BJ (cell line): ENCODE results near the gene TPPP3. TPM values are rescaled to one million over a fixed set of nuclear protein-coding genes. Genes with fewer than 3 reads are reported as not detected.

Experiments used
- CTCF ChIA-PET: fragments of 350-600 bp; formaldehyde crosslinking; extraction: SDS; loops from one replicate; lab custom pipeline; 2021; ENCODE audit warnings: antibody characterized with exemption, inconsistent platforms; lab: Yijun Ruan, JAX
- POLR2A ChIA-PET: fragments of 300-600 bp; sonication (Branson Sonifier 250); formaldehyde crosslinking; extraction: SDS; loops from one replicate; lab custom pipeline; 2021; ENCODE audit warnings: antibody characterized with exemption; lab: Charles Lee
- DNase-seq: peaks from one replicate; pipeline ENCODE4 v3.0.0-alpha.2; 2011; ENCODE audit warnings: low read depth
- H3K27me3 ChIP-seq: 2 replicates; pipeline ENCODE4 v1.6.0; 2011; ENCODE audit warnings: low read length; ENCODE audit not compliant: control insufficient read depth, insufficient read depth
- H3K36me3 ChIP-seq: 2 replicates; pipeline ENCODE4 v1.5.1; 2011; ENCODE audit warnings: low read length; ENCODE audit not compliant: control insufficient read depth, insufficient read depth
- H3K4me3 ChIP-seq: 2 replicates; pipeline ENCODE4 v1.5.1; 2011; ENCODE audit warnings: low read depth, mild to moderate bottlenecking, control low read depth, low read length
- CTCF ChIP-seq: IDR thresholded peaks from 2 replicates; pipeline ENCODE4 v1.5.1; 2011; ENCODE audit warnings: low read depth, mild to moderate bottlenecking, control low read depth, inconsistent platforms, low read length, moderate library complexity; ENCODE audit not compliant: insufficient read depth
- polyA plus RNA-seq: library from polyadenylated mRNA; depleted of rRNA; stranded (reverse); fragments of >200 nt; gene quantifications from 2 replicates; pipeline ENCODE4 v1.2.3, GENCODE V29; 2011

The TPPP3 gene
- polyA plus RNA-seq, 1 experiment = 0.64 TPM

DNA sequence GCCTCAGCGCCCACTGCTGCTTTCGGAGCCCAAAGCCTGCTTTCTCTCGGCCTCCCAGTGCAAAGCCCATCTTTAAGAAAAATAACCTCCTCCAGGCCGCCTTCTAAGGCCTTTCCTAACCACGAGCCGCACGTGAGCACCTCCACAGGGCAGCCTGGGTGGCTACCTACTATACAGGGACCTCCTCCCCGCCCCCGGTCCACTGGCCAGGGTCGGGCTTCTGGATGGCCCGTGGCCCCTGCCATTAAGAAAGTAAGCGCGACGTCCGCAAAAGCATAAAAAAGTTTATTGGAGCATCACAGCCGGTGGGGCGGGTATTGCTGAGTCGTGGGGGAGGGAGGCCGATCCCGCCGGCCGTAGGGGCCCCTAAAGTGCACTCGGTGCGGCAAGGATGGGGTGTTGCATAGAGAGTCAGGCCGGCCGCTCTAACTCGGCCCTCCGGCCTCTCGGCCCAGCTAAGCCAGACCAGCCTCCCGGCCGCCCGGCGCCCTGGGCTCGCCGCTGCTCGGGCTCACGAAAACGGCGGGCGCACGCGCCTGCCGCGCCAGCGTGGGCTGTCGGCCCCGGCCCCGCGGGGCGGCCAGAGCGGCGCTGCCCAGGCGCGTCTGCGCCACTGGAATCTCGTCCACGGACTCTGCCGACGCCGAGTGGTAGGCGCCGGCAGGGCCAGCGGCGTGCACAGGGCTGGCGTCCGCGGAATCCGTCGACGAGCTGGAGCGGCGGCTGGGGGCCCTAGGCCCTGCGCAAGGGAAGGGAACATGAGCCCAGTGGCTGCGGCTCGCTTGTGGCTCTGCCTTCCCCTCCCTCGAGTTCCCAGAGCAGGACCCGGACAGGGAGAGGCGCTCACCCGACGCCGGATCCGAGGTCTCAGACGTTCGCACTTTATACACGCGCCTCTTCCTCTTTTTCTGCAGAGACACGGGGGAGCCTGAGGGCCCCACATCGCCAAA lies 1.1 kb upstream of the TPPP3 start:
- no peak for DNase-seq
- Histone ChIP-seq H3K4me3 (no peak overlapping the region), H3K27me3 (peaks cover 6% of the 10 kb centered on the region), H3K36me3 (no peaks in the 10 kb centered on the region)
- no peak for TF ChIP-seq CTCF
- POLR2A ChIA-PET = no interaction called here
- CTCF ChIA-PET = interaction anchor here (0.6 to 2.0 kb wide), 8 partner anchors 11 to 134 kb away, joined by 3 to 13 read pairs (median 4); no protein-coding TSS in a partner anchor

DNA sequence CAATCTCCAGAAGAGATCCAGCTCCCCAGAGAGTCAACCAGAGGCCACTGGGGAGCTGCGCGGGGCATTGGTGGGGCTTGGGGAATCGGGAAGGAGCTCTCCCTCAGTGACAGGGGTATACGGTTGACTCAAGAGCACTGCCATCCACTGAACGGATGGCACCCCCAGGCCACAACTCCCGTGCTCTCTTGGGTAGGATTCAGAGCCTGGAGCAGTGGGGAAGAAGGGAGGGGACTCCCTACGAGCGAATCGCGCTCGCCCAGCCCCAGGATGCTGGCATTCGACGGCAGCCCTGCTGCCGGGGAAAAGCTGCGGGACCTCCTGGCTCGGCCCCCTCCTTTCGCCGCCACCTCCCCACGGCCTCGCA lies 473 bp upstream of the TPPP3 start:
- no peaks in the 10 kb centered on the region for H3K36me3 ChIP-seq
- peak overlapping the region; percentile 31 for H3K4me3 ChIP-seq
- TF ChIP-seq CTCF = no peak
- POLR2A ChIA-PET = no interaction called here
- H3K27me3 ChIP-seq = peaks cover 6% of the 10 kb centered on the region
- CTCF ChIA-PET = interaction anchor here (0.6 to 2.0 kb wide), 10 partner anchors 12 to 133 kb away, joined by 3 to 13 read pairs (median 4); partner anchors contain the start of gene ZDHHC1
- DNase-seq = no peak

DNA sequence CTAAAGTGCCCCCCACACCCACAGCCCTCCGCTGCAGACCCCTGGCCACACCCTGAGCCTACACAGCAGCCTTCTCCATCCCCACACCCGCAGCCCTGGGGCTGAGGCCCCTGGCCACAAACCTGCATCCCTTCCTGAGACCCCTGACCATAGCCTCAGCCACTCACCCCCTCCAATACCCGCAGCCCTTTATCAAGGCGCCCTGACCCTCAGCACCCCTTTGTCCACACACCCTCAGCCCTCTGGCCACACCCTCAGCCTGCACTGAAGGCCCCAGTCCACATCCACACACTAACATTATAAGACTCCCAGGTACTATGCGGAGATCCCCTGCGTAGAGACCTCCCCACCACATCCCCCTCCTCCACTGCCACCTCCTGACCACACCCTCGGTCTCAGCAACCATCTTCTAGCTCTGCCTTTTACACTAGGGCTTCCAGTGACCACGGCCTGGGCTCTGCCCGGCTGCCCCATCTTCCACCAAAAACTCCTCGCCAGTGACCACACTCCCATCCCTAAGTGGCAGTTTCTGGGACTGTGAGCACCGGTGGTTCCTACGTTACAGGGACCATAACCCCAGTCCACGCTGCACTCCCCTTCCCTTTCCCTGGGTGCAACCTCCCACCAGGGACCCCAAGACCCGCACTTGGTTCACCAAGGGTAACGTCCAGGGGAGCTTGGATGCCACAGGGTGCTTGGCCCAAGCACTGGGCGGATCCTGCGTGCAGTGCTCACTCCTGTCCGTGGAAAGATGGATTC lies 818 bp downstream of the TPPP3 start:
- H3K36me3 ChIP-seq = no peaks in the 10 kb centered on the region
- CTCF ChIA-PET = interaction anchor here (1.0 to 2.0 kb wide), 9 partner anchors 8 to 132 kb away, joined by 3 to 13 read pairs (median 5); partner anchors contain the start of gene ZDHHC1
- peaks cover 6% of the 10 kb centered on the region for H3K27me3 ChIP-seq
- POLR2A ChIA-PET = interaction anchor here (0.6 kb wide), 1 partner anchor 20 kb away, joined by 4 read pairs; no protein-coding TSS in a partner anchor
- H3K4me3 ChIP-seq = no peak overlapping the region; the same call in 1 of the 2 replicates
- TF ChIP-seq CTCF = no peak
- no peak for DNase-seq

GRCh38 chr16:67391424-67392300 lies 1.6 kb downstream of the TPPP3 start:
- H3K36me3 ChIP-seq = no peaks in the 10 kb centered on the region
- ChIA-PET POLR2A (no interaction called here), CTCF (interaction anchor here (1.2 to 1.7 kb wide), 3 partner anchors 10 to 74 kb away, joined by 3 to 6 read pairs (median 5); no protein-coding TSS in a partner anchor)
- no peak for TF ChIP-seq CTCF
- H3K27me3 ChIP-seq = peaks cover 7% of the 10 kb centered on the region
- no peak overlapping the region for H3K4me3 ChIP-seq
- DNase-seq = no peak
